ENCODE results near the gene HRH3.

DNA sequence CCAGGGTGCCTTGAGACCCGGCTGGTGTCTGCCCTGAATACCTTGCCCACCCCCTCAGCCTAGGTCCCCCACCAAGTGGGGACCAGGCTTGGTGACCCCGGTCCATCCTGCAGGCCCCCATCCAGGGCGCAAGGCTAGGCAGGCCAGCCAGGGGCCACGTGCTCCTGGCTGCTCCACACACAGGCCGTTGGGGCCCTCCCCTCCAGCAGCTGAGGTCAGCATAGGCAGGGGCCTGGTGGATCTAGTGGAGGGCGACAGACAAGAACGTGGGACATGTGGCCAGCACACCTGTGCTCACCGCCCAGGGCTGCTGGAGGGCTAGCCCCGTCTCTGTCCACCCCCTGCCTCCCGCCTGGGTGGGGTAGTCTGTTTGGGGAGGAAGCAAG is 7.5 kb upstream of the HRH3 start:
- TF ChIP-seq, protein P1, sequence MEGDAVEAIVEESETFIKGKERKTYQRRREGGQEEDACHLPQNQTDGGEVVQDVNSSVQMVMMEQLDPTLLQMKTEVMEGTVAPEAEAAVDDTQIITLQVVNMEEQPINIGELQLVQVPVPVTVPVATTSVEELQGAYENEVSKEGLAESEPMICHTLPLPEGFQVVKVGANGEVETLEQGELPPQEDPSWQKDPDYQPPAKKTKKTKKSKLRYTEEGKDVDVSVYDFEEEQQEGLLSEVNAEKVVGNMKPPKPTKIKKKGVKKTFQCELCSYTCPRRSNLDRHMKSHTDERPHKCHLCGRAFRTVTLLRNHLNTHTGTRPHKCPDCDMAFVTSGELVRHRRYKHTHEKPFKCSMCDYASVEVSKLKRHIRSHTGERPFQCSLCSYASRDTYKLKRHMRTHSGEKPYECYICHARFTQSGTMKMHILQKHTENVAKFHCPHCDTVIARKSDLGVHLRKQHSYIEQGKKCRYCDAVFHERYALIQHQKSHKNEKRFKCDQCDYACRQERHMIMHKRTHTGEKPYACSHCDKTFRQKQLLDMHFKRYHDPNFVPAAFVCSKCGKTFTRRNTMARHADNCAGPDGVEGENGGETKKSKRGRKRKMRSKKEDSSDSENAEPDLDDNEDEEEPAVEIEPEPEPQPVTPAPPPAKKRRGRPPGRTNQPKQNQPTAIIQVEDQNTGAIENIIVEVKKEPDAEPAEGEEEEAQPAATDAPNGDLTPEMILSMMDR (IDR thresholded peaks at IDR 0.05 in 4 of 5, conservative IDR thresholded peaks at IDR 0.05 in 1 of 5) = no peak
- TF ChIP-seq POLR2A (IDR thresholded peaks at IDR 0.05) = no peak

All from gastrocnemius medialis (tissue), 4 donors.